Mucosa of stomach (tissue), 1 donor: ENCODE results near the gene C1orf232.

Experiments
- H3K27me3 ChIP-seq: one replicate; pipeline ENCODE4 v1.7.0; 2013; ENCODE audit warnings: mild to moderate bottlenecking, low read length; ENCODE audit not compliant: control insufficient read depth, insufficient read depth
- H3K36me3 ChIP-seq: one replicate; pipeline ENCODE4 v1.7.0; 2013; ENCODE audit warnings: low read length; ENCODE audit not compliant: control insufficient read depth, insufficient read depth
- H3K4me1 ChIP-seq: one replicate; pipeline ENCODE4 v1.7.0; 2013; ENCODE audit warnings: mild to moderate bottlenecking, low read length; ENCODE audit not compliant: control insufficient read depth, insufficient read depth
- H3K4me3 ChIP-seq: one replicate; pipeline ENCODE4 v1.7.0; 2013; ENCODE audit warnings: low read length
- H3K9ac ChIP-seq: one replicate; pipeline ENCODE4 v1.7.0; 2013; ENCODE audit warnings: mild to moderate bottlenecking, low read length, moderate library complexity
- H3K9me3 ChIP-seq: one replicate; pipeline ENCODE4 v1.7.0; 2013; ENCODE audit warnings: mild to moderate bottlenecking, low read length, moderate library complexity; ENCODE audit not compliant: control insufficient read depth
- donor health status: Pancreatic carcinoma.

C1orf232 gene

DNA sequence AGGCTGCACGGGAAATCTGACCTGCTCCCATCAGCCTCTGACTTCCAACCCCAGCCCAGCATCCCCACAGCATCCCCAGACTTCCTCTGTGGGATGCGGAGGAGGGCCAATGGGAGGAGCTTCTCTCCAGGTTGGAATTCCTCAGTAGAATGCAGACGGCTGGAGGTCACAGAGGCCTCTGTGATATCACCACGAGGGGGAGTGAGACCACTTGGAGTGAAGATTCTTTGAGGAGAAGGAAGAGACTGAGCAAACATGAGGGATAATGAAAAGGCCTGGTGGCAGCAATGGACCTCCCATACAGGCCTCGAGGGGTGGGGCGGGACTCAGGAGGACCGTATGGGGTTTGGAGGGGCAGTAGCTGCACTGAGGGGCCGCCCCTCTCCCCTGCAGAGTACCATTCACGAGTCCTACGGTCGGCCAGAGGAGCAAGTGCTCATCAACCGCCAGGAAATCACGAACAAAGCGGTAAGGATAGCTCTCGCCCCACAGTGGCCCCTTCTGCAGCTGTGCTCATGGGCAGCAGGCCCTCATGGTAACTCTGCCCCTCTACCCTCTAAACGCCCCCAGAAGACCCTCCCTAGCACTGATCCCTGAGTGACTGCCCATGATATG is 21.7 kb upstream of the C1orf232 start, which contains the start of gene CATSPER4:
CATSPER4 (plus strand) TSS at position 230 of the 615 bp plus-strand sequence; CDS start at position 256, 26 bp downstream.
- Histone ChIP-seq H3K4me3 (no peak within 1 kb of the TSS), H3K9me3 (no peaks in the 10 kb centered on the region), H3K4me1 (no peaks in the 10 kb centered on the region), H3K9ac (no peak within 1 kb of the TSS), H3K27me3 (no peaks in the 10 kb centered on the region), H3K36me3 (no peaks in the 10 kb centered on the region)

DNA sequence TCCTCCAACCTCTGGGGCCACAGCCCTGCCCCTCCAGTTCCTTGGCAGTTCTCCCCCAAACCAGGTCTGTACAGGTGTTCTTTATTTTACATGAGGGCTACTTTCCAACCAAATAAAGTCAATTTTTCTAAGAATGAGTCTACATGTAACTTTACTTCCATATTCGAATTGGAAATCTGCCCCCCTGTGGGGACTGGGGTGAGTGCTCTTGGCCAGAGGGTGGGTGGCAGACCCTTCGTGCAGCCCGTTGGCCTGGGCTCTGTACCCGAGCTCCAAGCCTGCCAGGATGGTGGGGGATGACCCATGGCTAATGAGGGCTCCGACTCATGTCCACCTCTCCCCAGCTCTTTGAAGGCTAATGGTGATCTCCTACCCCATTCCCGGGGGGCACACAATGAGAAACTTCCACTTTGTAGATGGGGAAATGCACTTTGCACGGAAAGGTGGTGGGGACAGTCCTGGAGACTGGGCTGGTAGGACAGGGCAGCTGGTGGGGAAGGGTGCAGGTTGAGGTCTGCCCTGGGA is 21.1 kb upstream of the C1orf232 start:
- H3K27me3 ChIP-seq = no peaks in the 10 kb centered on the region
- H3K4me1 ChIP-seq = no peaks in the 10 kb centered on the region
- H3K4me3 ChIP-seq = no peak overlapping the region
- no peaks in the 10 kb centered on the region for H3K36me3 ChIP-seq
- no peak overlapping the region for H3K9ac ChIP-seq
- H3K9me3 ChIP-seq = no peaks in the 10 kb centered on the region

DNA sequence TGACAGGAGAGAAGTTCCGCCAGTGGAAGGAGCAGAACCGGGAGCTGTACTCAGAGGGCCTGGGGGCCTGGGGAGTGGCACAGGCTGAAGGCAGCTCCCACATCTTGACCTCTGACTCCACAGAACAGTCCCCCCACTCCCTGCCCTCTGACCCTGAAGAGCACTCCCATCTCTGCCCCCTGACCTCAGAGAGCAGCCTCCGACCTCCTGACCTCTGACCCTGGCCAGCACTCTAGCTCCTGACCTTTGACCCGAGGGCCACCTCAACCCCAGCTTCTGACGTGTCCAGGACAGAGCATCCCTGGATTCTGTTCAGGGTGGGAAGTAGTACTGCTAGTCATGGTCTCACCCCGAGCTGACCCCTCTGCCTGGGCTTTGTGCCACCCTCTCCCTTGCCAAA is 20.6 kb upstream of the C1orf232 start:
- Histone ChIP-seq H3K27me3 (no peaks in the 10 kb centered on the region), H3K36me3 (no peaks in the 10 kb centered on the region)

DNA sequence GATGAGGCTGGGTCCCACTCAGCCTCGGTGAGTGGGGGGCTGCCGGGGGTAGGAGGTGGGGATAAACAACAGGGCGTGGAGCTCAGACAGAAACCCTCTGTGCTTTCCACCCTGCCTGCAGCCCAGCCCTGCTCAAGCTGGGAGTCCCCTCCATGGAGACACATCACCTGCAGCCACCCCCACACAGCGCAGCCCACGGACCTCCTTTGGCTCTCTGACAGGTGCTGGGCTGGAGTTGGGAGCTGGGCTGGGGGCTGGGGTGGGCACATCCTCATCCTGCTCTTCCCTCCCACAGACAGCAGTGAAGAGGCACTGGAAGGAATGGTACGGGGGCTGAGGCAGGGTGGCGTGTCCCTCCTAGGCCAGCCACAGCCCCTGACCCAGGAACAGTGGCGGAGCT is 19.7 kb upstream of the C1orf232 start:
- H3K9me3 ChIP-seq = no peaks in the 10 kb centered on the region
- H3K27me3 ChIP-seq = no peaks in the 10 kb centered on the region
- no peak overlapping the region for H3K4me3 ChIP-seq
- no peak overlapping the region for H3K9ac ChIP-seq
- H3K36me3 ChIP-seq = no peaks in the 10 kb centered on the region
- no peaks in the 10 kb centered on the region for H3K4me1 ChIP-seq

More for the DNA sequence above, 20.6 kb upstream of the C1orf232 start:
- no peaks in the 10 kb centered on the region for H3K9me3 ChIP-seq
- H3K9ac ChIP-seq = no peak overlapping the region
- no peak overlapping the region for H3K4me3 ChIP-seq
- H3K4me1 ChIP-seq = no peaks in the 10 kb centered on the region

DNA sequence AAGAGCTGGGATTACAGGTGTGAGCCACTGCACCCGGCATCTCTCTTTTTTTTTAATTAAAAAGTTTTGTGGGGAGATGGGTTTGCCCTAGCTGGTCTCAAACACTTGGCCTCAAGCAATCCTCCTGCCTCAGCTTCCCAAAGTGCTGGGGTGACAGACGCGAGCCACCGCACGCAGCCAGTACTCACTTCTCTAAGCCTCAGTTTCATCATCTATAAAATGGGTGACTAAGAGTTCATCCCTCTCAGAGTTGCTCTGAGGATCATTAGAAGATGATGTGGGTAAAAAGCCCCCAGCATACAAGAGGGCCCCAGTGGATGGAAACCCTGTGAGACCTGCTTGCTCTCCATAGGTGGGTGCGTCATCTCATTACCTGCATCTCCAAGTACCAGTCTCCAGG is 19.1 kb upstream of the C1orf232 start:
- no peaks in the 10 kb centered on the region for H3K27me3 ChIP-seq
- H3K9ac ChIP-seq = no peak overlapping the region
- no peaks in the 10 kb centered on the region for H3K4me1 ChIP-seq
- H3K4me3 ChIP-seq = no peak overlapping the region
- H3K36me3 ChIP-seq = no peaks in the 10 kb centered on the region
- H3K9me3 ChIP-seq = no peaks in the 10 kb centered on the region

DNA sequence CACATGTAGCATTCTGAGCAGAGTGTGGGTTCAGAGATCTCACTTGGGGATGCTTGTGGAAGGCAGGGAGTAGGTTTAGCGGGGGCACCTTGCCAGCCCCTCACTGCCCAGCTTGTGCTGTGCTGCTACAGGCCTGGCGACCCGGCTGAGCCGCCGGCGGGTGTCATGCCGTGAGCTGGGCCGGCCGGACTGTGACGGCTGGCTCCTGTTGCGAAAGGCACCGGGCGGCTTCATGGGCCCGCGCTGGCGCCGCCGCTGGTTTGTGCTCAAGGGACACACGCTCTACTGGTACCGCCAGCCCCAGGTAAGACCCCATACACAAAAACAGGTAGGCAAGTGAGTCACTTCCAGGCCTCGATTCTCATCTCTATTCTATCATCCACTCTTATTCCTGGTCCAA is 16.1 kb upstream of the C1orf232 start:
- Histone ChIP-seq H3K36me3 (no peaks in the 10 kb centered on the region), H3K4me1 (no peaks in the 10 kb centered on the region), H3K9me3 (no peaks in the 10 kb centered on the region), H3K27me3 (no peaks in the 10 kb centered on the region), H3K9ac (no peak overlapping the region), H3K4me3 (no peak overlapping the region)

DNA sequence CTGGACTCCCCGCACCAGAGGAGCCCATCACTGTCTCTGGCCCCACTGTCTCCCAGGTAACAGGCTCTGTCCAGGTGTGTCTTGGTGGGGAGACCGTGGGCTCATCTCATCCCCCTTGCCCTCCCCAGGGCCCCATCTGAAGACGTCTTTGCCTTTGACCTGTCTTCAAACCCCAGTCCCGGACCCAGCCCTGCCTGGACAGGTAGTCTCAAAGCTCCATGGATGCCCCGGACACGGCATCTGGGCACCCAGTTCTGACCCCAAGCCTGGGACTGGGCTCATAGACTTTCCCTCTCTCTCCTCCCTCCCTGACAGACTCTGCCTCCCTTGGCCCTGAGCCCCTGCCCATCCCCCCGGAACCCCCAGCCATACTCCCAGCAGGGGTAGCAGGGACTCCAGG is 15.3 kb upstream of the C1orf232 start:
- no peaks in the 10 kb centered on the region for H3K36me3 ChIP-seq
- no peaks in the 10 kb centered on the region for H3K4me1 ChIP-seq
- no peaks in the 10 kb centered on the region for H3K9me3 ChIP-seq
- no peaks in the 10 kb centered on the region for H3K27me3 ChIP-seq
- H3K9ac ChIP-seq = no peak overlapping the region
- no peak overlapping the region for H3K4me3 ChIP-seq

DNA sequence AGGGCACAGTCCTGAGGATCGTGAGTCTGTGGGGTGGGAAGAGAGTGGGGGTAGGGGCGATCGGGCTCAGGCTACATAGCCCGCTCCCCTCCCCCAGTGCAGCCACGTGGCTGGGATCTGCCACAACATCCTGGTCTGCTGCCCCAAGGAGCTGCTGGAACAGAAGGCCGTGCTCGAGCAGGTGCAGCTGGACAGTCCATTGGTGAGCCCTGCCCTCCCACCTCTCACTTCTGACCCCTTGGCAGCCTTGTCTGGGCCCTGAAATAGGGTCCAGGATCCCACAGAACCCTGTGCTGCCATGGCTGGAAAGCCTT is 13.6 kb upstream of the C1orf232 start:
- no peak overlapping the region for H3K9ac ChIP-seq

DNA sequence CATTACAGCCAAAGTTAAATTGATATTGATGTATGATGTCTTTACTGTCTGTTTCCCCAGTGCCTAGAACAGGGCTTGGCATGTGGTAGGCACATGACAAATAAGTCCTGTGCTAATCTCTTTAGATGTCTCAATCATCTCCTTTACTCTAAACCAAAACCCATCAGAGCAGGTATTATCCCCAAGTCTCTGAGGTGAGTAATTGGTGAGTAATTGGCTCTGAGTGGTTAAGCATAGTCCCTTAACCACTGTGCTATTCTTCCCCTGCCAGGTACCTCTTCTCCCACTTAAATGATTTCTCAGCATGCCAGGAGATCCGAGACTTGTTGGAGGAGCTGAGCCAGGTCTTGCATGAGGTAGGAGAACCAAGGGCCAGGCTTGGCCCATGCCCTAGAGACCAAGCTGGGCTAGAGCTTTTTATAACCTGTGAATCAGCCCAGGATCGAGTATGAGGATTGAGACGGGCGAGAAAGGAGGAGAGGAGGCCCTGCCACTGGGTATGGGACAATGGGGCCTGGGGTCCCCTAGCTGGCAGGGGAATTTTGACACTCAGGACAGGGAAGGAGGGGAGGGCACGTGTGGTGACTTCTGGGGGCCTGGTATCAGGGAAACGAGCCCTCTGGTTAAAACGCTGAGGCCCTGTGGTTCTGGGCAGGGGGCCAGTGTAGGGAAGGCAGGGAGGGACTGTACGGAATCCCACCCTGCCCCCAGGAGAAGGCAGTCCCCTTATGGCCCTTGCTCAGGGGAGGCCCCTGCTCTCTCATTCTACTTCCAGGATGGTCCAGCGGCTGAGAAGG is 13.0 kb upstream of the C1orf232 start:
- H3K36me3 ChIP-seq = no peaks in the 10 kb centered on the region
- H3K9me3 ChIP-seq = no peaks in the 10 kb centered on the region
- H3K4me3 ChIP-seq = no peak overlapping the region
- H3K27me3 ChIP-seq = no peaks in the 10 kb centered on the region
- H3K4me1 ChIP-seq = peaks cover 11% of the 10 kb centered on the region
- no peak overlapping the region for H3K9ac ChIP-seq

More for the DNA sequence above, 13.6 kb upstream of the C1orf232 start:
- no peaks in the 10 kb centered on the region for H3K27me3 ChIP-seq
- no peaks in the 10 kb centered on the region for H3K36me3 ChIP-seq
- no peak overlapping the region for H3K4me3 ChIP-seq
- peaks cover 11% of the 10 kb centered on the region for H3K4me1 ChIP-seq
- no peaks in the 10 kb centered on the region for H3K9me3 ChIP-seq

DNA sequence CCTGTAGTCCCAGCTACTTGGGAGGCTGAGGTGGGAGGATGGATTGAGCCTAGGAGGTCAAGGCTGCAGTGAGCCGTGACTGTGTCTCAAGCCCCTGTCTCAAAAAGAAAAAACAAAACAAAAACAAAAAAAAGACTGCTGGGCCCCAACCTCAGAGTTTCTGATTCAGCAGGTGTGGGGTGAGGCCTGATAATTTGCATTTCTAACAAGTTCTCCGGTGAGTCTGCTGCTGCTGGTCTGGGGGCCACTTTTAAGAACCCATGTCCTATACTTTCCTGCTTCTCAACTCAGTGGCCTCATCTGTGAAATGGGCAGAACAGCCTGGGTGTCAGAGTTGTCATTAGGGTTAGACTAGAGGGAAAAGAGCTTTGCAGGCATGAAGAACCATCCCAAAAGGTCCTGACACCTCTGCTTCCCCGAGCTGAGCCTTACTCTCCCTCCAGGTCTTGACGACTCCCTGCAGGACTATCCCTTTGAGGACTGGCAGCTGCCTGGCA is 11.3 kb upstream of the C1orf232 start:
- H3K9me3 ChIP-seq = no peaks in the 10 kb centered on the region
- H3K4me1 ChIP-seq = peaks cover 11% of the 10 kb centered on the region
- H3K27me3 ChIP-seq = no peaks in the 10 kb centered on the region
- no peak overlapping the region for H3K9ac ChIP-seq
- H3K36me3 ChIP-seq = no peaks in the 10 kb centered on the region
- H3K4me3 ChIP-seq = no peak overlapping the region

DNA sequence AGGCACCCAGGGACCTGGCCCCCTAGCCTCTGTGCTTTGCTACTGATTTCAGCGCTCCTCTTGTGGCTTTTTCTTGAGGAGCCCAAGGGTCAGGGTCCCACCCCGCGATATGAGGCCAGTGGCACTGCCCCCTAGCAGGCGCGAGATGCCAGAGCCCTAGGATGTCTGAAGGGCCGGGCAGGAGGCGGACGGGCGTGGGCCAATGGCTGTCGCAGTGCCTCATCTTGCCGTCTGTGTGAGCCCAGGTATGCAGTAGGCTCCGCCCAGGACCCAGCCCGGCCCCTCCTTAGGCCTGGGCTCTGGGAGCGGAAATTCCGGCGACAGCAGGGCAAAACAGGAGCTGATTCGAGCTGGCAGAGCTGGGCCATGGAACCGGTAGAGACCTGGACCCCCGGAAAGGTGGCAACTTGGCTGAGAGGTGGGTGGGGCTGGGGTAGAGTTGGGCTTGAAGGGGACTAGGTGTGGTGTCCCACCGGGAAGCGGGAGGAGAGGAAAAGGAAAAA is 8.5 kb upstream of the C1orf232 start, which contains the start of gene CNKSR1:
CNKSR1 (plus strand) TSS at position 310 of the 503 bp plus-strand sequence; CDS start at position 367, 57 bp downstream.
- H3K4me3 ChIP-seq = peak within 1 kb of the TSS; percentile 77
- H3K9ac ChIP-seq = peak within 1 kb of the TSS; percentile 92
- no peaks in the 10 kb centered on the region for H3K36me3 ChIP-seq
- no peaks in the 10 kb centered on the region for H3K9me3 ChIP-seq
- no peaks in the 10 kb centered on the region for H3K27me3 ChIP-seq
- H3K4me1 ChIP-seq = peaks cover 11% of the 10 kb centered on the region

DNA sequence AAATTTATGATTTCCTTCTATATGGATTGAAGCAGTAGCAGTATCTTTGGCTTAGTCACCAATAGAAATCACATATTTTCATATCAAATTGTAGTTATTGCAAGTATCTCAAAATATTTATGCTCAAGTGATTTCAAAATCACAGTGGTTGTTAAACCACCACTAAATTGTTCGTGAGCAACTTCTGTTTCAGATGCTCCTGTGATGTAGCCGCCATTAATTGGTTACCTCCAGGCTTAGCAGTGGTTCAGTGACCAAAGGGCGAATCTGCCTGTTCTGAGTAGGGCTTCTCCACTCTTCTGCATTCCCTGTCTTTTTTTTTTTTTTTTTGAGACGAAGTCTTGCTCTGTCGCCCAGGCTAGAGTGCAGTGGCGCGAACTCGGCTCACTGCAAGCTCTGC is 6.6 kb upstream of the C1orf232 start:
- H3K27me3 ChIP-seq = no peaks in the 10 kb centered on the region
- no peaks in the 10 kb centered on the region for H3K36me3 ChIP-seq
- H3K4me3 ChIP-seq = no peak overlapping the region
- H3K4me1 ChIP-seq = peaks cover 11% of the 10 kb centered on the region
- H3K9ac ChIP-seq = no peak overlapping the region
- H3K9me3 ChIP-seq = no peaks in the 10 kb centered on the region
